GM18951 (cell line): Measurements from ENCODE around the gene TBRG1.

ENCODE experiments used
- POLR2A ChIP-seq: IDR thresholded peaks from 4 replicates; pipeline ENCODE4 v1.6.1; 2011; ENCODE audit warnings: mild to moderate bottlenecking; ENCODE audit not compliant: insufficient read length, insufficient read depth; ENCODE audit errors: extremely low read depth
- in situ Hi-C: fragments of 300-500 bp; cut with MboI; formaldehyde crosslinking; loops from one replicate; pipeline ENCODE4 v1.12.0; 2022; ENCODE audit warnings: low sequenced_read_pairs, mixed read lengths, inconsistent platforms; ENCODE audit not compliant: unreplicated experiment

TBRG1 gene, protein sequence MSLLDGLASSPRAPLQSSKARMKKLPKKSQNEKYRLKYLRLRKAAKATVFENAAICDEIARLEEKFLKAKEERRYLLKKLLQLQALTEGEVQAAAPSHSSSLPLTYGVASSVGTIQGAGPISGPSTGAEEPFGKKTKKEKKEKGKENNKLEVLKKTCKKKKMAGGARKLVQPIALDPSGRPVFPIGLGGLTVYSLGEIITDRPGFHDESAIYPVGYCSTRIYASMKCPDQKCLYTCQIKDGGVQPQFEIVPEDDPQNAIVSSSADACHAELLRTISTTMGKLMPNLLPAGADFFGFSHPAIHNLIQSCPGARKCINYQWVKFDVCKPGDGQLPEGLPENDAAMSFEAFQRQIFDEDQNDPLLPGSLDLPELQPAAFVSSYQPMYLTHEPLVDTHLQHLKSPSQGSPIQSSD

DNA sequence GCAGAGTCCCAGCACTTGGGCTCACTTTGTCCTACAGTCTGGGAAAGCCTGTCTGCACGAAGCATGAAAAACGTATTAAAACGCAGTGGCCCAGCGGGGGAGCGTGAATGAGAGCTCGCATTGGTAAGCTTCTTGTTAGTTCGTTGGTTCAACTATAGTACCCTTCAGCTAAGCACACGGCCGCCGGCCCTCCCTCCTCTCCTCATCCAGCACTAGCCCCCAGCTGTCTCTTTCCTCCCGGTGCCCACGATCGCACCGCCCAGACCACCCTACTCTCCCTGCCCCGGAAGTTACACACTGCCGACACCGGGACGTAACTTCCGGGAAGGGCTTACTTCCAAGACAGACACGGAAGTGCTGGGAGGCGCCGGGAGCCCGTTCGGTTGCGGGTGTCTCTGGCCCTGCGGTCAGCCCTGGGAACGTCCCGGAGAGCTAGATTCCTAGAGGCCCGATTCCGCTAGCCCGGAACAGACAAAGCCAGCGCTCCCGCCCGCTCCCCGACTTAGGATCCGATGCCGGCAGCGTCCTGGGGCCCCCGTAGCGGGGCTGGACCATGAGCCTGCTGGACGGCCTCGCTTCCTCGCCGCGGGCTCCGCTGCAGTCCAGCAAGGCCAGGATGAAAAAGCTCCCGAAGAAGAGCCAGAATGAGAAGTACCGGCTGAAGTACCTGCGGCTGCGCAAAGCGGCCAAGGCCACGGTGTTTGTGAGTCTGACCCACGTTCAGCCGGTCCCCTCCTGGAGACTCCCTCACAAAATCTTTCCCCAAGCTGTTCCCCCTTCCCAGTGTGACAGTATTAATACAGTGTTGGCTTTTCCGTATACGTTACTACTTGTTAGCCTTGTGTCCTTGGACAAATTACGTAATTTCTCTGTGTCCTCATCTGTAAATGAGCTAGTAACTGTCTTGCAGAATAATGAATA is at the start of gene TBRG1:
Gene TBRG1, plus strand, starts transcription at position 334 of the 921 bp plus-strand sequence. Its CDS starts 220 bp downstream, at position 554.
- TF ChIP-seq POLR2A = peak; percentile 97
- in situ Hi-C loops = no loop called here

DNA sequence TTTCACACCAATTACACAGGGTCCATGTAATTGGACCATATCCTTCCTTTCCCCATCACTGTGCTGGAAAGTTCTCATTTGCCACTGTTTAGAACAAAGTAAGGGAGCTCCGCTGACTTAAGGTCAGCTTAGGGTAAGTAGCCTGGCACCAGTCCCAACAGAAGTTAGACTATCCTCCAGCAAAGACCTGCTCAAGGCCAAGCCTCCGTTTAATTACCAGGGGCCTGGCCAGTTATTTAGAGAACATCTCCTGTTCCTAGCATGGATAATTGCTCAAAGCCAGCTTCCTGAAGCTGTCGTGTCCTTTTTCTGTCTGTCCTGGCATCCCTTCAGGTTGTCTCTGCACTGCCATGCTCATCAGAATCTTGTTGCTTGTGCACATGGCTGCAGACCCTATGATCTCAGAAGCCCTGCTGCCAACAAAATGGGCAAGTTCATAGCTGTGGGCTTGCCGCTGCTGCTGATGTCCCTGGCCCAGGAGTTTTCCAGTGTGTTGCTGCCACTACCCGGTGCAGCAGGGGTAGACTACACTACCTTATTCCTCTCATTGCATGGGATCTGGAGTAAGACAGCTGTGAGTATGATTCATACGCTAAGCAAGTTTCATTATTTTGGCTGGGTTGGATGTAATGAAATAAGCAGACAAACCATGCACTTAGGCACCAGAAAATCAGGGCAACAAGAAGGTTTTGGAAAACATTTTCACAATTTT is 44.8 kb upstream of the TBRG1 start:
- in situ Hi-C loops = loop anchor here (10.0 kb wide), 1 partner anchor 163 kb away; no protein-coding TSS in a partner anchor
- no peak for TF ChIP-seq POLR2A

DNA sequence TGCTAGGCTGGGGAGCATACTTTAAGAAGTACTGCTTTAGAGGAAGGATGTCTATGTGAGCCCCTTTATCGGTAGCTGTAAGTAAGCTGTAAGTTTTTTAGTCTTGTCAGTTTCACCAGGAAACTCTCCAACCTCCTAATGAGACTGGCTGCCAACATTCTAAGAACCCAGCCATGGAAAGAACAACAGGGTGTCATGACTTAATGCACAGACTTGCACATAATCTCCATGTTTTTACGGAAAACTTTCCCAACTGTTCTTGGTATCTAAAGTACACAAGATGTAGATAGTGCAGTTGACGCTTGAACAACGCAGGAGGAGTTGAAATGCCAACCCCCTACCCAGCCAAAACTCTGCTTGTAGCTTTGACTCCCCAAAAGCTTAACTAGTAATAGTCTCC is 43.9 kb upstream of the TBRG1 start:
- in situ Hi-C loops = loop anchor here (10.0 kb wide), 1 partner anchor 164 kb away; no protein-coding TSS in a partner anchor
- no peak for TF ChIP-seq POLR2A

DNA sequence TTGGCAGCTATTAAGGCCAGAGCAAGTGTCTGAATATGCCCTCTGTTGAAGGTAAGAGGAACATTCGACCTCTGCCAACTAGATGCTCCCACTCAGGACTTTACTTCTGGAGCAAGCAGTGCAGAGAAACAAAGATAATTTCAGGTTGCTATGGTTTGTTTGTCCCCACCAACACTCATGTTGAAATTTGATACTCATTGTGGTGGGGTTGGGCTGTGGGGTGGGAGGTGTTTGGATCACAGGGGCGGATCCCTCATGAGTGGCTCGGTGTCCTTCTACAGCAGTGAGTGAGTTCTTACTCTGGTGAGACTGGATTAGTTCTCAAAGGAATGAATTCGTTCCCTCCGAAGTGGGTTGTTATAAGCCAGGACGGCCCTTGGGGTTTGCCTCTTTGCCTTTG is 40.8 kb upstream of the TBRG1 start:
- in situ Hi-C loops = no loop called here
- no peak for TF ChIP-seq POLR2A

DNA sequence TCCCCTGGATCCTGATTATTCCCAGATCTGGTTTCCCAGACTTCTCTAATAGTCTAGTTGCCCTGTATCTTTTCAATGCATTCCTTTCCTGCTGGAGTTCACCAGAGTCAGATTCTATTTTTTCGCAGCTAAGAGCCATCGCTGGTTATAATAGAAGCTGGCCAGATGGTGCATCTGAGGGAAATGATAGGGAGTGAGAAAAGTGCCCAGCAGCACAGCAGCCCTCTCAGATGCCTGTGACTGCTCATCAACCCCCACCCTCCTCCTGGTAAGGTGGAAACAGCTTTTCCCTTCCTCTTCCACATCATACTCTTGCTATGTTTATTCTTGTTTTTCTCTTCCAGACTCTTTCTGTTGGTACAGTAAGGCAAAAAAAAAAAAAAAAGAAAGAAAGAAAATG is 40.1 kb upstream of the TBRG1 start:
- TF ChIP-seq POLR2A = no peak
- in situ Hi-C loops = no loop called here

DNA sequence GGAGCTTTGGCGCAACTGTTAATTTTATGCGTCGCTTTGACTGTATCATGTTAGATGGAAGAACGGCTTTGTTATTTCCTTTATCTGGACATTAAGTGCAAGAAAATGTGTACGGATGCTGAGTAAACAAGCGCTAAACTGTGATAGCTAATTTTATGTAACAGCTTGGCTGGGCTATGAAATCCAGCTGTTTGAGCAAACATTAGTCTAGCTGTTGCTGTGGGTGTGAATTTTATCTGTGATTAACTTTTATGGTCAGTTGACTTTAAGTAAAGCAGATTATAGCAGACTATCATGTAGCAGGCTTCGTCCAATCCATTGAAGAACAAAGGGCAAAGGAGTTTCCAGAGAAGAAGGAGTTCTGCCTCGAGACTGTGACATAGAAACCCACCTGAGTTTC is 38.9 kb upstream of the TBRG1 start:
- no peak for TF ChIP-seq POLR2A
- in situ Hi-C loops = no loop called here

DNA sequence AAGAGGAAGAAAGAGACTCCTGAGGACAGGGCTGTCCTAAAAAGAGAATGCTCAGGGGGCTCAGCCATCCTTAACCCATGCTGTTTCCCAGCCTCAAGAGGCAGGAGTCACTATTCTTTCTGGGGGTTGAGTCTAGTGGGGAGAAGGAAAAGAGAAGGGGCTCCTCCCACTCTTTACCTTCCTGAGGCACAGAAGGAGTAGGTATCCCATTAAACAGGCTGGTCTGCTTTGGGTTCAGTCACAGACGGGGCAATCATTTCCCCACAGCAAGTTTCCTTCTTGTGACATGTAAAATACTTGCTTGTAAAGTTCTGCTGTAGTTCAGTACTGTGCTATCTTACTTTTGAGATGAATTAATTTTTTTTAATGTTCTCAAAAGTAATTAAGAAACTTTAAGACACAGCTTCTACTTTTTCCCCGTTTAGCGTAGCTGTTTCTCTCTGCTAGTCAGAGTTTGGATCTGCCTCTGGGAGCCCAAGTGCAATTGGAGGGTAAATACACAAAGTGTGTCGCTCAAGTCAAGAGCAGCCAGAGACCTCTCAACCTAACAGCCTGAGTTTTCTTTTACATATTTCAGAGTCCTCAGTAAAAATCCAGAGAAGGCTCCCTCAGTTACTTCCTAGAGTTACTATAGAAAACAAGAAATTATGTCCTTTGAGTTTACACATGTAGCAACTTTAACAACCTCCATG is 37.8 kb upstream of the TBRG1 start:
- no peak for TF ChIP-seq POLR2A

DNA sequence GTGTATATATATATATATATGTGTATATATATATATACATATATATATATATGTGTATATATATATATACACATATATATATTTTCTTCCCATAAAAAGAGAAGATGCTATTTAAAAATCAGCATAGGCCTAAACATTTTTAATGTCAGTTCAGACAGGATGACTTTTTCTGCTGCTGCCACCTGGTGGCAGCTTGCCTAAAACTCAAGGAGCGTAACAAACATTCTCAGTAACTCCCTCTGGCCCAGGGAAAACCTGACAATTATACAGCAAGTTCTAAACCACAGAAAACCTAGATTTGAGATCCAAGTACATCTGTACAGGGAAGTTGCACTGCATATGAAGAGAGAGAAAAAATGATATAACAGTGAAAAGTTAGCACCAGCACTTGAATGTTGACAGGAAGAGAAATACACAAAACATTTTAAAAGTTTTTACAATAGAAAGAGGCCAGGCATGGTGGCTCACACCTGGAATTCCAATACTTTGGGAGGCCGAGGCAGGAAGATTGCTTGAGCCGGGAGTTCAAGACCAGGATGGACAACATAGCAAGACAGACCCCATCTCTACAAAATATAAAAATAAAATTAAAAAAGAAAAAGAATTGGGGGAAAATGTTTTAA is 36.3 kb upstream of the TBRG1 start:
- no peak for TF ChIP-seq POLR2A
- in situ Hi-C loops = no loop called here

More for the DNA sequence above, 37.8 kb upstream of the TBRG1 start:
- in situ Hi-C loops = no loop called here

DNA sequence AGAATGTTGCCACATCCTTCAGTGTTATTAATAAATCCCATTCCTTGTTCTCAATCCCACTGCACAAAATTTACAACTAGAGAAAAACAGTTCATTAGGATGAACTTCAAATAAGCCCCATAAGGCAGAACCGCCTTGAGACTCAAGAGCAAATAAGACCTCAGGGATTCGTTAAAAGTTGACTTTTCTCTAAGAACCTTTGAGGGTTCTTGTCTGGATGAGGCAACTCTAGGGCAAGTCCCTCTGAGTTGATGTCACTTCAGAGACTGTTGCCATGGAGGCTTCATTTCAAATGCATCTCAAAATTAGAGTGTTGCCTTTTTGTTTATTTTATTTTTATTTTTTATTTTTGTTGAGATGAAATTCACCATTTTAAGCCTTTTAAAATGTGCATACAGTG is 31.2 kb upstream of the TBRG1 start:
- TF ChIP-seq POLR2A = no peak
- in situ Hi-C loops = no loop called here

DNA sequence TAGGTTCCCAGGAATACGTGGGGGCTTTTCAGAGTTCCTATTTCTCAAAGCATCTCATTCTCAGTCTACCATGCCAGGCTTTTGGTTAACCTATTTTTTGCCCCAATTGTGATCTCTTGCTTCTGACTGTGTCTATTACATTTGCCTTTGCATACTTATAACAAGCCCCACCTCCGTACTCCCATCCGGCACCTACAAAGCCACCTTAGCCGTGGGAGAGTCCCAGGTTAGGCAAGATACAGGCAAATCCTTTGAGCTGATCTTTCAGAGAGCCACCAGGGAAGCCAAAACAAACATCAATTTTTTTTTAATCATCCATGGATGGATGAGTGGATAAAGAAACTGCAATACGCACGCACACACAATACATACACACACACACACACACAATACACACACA is 30.0 kb upstream of the TBRG1 start:
- in situ Hi-C loops = no loop called here
- no peak for TF ChIP-seq POLR2A

DNA sequence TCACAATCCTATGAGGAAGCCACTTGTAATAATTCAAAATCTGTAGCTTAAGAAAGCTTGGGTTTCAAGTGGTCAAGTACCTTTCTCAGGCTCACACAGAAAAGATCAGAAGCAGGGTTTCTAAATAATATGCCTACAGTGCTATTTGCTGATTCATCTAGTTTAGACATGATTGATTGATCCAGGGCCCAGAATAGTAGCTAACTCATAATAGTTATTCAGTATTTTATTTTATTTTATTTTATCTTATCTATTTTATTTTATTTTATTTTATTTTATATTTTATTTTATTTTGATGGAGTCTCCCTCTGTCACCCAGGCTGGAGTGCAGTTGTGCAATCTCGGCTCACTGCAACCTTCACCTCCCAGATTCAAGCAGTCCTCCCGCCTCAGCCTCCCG is 27.4 kb upstream of the TBRG1 start:
- TF ChIP-seq POLR2A = no peak
- in situ Hi-C loops = no loop called here

DNA sequence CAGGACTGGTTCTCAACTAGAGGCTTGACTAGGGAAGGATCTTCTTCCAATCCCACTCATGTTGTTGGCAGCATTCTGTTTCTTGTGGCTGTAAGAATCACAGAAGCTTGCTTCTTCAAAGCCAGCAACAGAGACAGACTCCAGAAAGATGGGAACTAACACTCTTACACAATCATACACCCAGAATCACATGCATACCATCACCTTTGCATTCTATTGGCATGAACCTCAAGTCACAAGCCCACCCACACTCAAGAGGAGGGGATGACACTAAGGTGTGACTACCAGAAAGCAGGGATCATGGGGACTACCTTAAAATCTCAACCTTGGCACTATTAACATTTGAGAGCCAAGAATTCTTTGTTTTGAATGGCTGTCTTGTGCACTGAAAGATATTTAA is 25.0 kb upstream of the TBRG1 start:
- in situ Hi-C loops = no loop called here

DNA sequence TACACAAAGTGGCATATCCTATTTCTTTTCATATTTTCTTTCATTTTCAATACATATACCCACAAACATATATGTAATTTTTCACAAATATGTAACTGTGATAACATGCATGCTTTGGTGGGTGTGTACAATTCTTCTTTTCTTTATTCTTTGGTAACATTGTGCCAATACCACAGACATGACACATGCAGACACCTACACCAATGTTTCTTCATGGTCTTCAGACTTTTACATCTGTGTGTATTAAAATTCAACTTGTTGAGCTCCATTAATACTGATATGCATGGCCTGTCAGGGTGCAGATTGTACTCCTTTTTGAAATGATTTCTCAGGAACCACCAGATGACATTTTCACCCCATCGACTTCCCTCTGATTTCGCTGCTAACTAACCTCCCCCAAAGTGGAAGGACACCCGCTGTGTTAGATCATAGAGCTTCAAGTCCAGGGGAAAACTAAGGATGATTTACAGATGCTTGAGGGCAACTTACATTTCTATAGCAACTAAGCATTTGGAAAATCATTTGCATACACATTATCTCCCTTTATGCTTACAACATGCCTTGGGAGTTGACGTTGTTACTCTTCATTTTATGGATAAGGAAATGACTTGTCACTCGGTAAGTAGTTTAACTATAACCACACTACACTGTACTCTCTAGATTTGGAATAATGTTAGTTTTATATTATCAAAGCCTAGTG is 21.9 kb upstream of the TBRG1 start:
- TF ChIP-seq POLR2A = no peak

More for the DNA sequence above, 25.0 kb upstream of the TBRG1 start:
- TF ChIP-seq POLR2A = no peak

More for the DNA sequence above, 21.9 kb upstream of the TBRG1 start:
- in situ Hi-C loops = no loop called here
